ENCODE results near the gene EHD1.
A peak's percentile ranks its signal among the peaks of the same experiment; 100 is the strongest.
"Not testable (repeated sequence)": the region's sequence is repeated elsewhere in the genome, so short reads cannot be mapped to it uniquely, and the experiment has no call there.

The EHD1 gene

GRCh38 chr11:64855596-64856304 lies 22.7 kb downstream of the EHD1 start:
- peak in 1 of 2 donors; percentile 18 for DNase-seq

DNA sequence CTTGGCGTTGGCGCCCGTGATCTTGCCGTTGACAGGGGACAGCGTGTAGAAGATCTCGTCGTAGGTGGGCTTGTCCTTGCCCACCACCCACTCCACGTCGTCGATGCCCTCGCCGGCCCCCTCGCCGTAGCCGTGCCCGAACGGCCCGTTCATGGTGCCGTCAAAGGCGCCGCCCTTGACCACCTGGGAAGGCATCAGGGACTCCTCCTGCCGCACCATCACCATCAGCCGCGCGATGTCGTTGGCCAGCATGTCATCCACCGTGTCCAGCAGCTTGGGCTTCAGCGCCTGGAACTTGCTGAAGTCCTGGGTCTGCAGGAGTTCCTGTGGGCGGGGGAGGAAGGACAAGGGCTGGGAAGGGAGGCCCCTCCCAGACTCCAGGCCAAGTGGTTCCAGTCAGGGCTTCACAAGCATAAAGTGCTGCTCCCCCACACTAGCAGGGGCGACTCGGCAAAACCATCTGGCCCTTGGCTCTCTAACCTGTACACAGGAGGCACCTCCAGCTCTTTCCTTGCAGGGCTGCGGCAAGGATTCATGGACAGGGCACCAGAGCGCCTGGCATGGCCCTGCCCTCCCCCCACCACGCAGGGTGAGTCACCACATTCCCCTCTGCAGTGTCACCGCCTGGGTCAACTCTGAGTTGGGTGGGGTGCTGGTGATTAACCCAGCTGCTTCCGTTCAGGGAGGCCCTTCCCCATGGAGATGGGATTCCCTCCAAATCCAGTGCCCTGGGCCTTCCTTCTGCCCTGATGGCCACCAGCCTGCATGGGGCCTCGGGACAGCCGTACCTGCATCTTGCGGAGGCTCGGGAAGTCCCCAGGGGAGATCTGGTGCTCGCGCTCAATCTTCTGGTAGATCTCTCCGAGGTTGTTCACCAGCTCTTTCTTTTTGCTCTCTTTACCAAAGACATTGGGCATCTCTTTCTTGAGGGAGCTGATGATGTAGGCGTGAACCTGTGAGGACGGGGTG lies 23.6 kb downstream of the EHD1 start:
- DNase-seq: peak; percentile 41 to 71

GRCh38 chr11:64854157-64854533 lies 24.3 kb downstream of the EHD1 start:
- DNase-seq: no peak

GRCh38 chr11:64853709-64854108 lies 24.7 kb downstream of the EHD1 start:
- DNase-seq: peak; percentile 48 to 54

GRCh38 chr11:64852804-64853509 lies 25.5 kb downstream of the EHD1 start:
- DNase-seq: peak; percentile 46 to 50

DNA sequence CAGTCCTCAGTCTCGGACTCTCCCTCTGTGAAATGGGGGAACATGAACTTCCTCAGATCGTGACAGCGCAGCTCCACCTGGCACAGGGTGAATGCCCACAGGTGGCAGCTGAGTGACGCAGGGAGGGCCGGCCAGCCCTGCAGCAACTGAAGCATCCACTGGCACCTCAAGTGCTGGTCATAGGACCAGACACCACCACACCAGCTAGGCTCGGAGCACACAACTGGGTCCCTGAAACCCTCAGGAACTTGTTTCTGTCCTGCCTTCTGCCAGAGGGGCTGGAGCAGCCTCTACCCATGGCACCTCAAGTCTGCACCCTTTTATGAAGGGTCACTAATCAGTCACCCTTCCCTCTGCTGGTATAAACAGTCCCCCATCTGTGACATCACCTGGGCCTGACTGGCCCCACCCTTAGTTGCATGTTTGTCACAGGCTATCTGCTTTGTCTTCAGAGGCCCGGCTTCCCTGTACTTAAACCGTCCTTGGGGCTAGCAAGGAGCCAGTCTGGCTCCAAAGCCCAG lies 26.5 kb downstream of the EHD1 start:
- DNase-seq: peak in 1 of 2 donors; percentile 64

- peak; percentile 70 to 80 for DNase-seq
Observed at GRCh38 chr11:64850979-64851567, 27.3 kb downstream of the EHD1 start.

DNA sequence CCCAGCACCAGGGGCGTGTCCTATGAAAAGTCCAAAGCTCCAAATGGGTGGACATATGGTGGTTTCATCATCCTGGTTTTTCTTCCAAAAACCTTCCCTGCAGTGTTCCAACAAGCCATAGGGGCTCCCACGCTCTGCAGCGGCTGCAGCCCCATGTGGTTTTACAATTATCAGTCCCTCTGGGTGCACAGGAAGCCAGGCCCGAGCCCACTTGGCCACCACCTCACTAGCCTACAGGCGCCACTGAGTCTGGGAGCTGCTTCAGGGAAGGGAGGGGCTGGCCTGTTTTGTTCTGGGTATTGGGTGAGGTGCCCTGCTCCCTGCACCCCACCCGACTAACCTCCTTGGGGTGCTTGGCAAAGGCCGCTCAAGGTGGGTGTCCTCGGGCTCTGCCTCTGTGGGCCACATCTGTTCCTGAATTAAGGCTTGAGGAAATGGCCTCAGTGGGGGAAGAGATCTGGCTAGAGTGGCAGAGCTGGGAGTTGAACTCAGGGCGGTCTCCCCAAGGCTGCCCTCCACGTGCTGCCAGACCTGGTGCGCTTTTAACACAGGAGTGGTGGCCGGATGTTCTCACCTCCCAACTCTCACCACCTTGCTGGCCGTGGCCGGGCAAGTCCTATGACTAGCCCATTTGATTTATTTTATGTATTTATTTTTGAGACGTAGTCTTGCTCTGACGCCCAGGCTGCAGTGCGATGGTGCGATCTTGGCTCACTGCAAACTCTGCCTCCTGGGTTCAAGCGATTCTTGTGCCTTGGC lies 28.6 kb downstream of the EHD1 start:
- no peak for DNase-seq

- DNase-seq: peak in 1 of 2 donors; percentile 62
Observed at GRCh38 chr11:64848826-64849597, 29.4 kb downstream of the EHD1 start.

DNA sequence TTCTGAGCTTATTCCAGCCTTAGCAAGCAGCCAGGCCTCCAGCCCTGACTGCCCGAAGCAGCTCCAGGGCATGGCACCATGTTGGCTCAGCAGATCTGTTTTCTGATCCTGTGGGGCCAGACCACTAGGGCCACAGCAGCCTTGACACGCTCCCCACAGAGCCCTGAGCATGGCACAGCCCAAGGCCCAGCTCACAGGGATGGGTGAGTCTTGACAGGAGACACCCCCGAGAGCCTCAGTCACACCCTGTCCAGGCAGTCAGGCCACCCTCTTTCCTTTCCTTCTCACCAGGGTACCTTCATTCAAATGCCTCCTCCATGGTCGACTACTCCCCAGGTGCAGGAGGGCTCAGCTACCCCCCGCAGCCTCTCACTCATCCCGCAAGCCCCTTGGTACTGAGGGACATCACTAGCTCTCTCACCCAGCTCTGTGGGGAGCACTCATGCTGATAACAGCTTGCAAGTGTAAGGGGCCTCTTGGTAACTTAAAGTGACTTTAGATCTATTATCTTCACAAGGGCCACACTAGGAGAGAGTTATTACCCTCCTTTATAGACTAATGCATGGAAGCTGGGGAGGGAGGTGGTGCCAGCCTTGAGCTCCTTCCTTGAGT lies 30.1 kb downstream of the EHD1 start:
- no peak for DNase-seq

- DNase-seq: peak; percentile 90 to 91
Observed at GRCh38 chr11:64846998-64847666, 31.3 kb downstream of the EHD1 start.

DNA sequence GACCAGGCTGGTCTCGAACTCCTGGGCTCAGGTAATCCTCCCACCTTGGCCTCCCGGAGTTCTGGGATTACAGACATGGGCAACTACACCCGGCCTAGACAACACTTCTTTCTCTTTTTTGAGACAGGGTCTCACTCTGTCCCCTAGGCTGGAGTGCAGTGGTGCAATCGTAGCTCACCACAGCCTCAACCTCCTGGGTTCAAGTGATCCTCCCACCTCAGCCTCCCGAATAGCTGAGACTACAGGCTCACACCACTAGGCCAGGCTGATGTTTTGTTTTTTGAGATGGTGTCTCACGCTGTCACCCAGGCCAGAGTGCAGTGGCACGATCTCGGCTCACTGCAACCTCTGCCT lies 32.7 kb downstream of the EHD1 start:
- not testable (repeated sequence) for DNase-seq

DNA sequence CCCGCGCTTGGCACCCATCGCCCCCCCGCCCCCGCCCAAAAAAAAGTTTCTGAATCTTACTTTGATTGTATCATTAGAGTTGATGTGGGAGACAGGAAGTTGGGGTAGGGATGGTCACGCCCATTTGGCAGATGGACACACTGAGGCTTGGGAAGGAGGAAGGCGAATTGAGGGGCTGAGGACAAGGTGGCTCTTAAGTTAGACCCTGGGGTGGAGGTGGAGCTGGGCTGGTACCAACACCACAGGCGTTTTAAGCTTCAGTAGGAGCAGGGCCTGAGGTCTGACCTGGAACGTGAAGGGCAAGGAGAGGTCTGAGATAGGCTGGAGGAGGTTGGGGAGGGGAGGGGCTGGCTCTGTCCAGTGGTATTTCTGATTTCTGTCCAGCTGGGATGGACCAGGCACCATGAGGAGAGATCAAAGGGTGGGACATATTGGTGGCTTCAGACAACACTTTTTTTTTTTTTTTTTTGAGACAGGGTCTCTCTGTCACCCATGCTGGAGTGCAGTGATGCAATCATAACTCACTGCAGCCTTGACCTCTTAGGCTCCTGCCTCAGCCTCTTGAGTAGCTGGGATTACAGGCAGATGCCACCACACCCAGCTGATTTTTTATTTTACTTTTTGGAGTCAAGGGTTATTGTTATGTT lies 33.2 kb downstream of the EHD1 start:
- DNase-seq: no peak

DNA sequence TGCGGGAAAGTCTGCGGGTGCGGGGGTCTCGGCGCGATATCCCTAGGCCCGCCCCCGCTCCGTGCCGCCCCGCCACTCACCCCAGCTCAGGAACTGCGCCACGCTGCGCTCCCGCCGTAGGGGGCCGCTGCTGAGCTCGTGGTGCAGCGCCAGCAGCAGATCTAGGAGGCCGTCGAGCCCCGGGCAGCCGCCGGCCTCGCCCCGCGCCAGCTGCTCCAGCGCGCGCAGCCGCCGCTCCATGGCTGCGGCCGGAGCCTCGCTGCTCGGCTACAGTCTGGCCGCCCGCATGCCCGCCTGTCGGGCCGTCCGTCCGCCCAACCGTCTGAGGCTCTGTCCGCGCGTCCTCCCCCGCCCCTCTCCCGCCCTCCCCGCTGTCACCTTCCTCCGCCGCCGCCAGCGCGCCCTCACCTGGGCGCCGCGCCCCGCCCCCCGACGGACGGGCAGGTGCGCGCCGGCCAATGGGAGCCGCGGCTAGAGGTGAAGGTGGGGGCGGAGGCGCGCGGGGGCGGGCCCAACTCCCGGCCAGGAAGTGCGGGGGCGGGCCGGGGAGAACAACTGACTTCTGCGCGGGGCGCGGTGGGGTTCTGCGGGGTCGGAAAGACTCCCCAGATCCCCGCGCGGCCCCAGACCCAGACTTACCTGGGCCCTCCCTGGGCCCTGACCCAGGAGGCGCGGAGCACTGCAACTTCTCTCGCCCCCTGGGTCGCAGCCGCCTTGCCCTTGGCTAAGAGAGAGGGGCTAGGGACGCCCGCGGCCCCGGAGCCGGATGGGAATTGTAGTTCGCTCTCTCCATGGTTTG lies 33.9 kb downstream of the EHD1 start, which contains the start of gene CDC42BPG:
Gene CDC42BPG, minus strand, starts transcription at position 324 of the 799 bp plus-strand sequence. Its CDS starts 84 bp downstream, at position 240.
- peak; percentile 76 to 82 for DNase-seq

- DNase-seq: no peak
Observed at GRCh38 chr11:64843686-64844329, 34.6 kb downstream of the EHD1 start.

- no peak for DNase-seq
Observed at GRCh38 chr11:64842851-64843685, 35.4 kb downstream of the EHD1 start.

DNA sequence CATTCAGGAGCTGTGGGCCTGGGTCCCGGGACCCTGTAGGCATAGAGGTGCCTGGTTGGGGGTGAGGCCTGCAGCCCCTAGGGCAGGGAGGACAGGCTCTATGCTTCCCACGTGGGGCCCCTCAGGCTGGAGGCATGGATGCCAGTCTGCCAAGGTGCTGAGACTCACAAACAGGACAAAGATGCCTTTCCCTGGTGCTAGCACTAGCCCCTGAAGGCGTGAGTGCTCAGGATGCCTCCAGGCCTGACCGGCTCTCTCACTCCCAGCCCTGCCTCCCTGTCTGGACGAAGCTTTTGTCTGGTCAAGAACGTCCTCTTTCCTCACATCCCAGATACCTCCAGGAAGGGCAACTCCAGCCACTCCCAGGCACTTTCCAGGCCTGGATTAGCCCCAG lies 36.1 kb downstream of the EHD1 start:
- DNase-seq: no peak
